GM06990 (cell line): ENCODE measurements around the gene FGF7.

Source experiments
- DNase-seq: peaks from one replicate; pipeline ENCODE4 v3.0.0-alpha.2; 2011; ENCODE audit not compliant: insufficient read length; ENCODE audit errors: extremely low read depth
- H3K27me3 ChIP-seq: replicated peaks from 2 replicates; pipeline ENCODE4 v1.6.0; 2011; ENCODE audit warnings: low read length; ENCODE audit not compliant: control insufficient read depth, insufficient read depth
- H3K36me3 ChIP-seq: 2 replicates; pipeline ENCODE4 v1.5.1; 2011; ENCODE audit warnings: low read length; ENCODE audit not compliant: control insufficient read depth, insufficient read depth
- H3K4me3 ChIP-seq: replicated peaks from 2 replicates; pipeline ENCODE4 v1.5.1; 2011; ENCODE audit warnings: low read depth, mild to moderate bottlenecking, control low read depth, low read length
- TF ChIP-seq, protein P1 (sequence below): IDR thresholded peaks from 2 replicates; pipeline ENCODE4 v1.5.1; 2011; ENCODE audit warnings: low read length, control low read depth, mild to moderate bottlenecking, inconsistent platforms; ENCODE audit not compliant: insufficient read depth, poor library complexity, severe bottlenecking

Gene FGF7

DNA sequence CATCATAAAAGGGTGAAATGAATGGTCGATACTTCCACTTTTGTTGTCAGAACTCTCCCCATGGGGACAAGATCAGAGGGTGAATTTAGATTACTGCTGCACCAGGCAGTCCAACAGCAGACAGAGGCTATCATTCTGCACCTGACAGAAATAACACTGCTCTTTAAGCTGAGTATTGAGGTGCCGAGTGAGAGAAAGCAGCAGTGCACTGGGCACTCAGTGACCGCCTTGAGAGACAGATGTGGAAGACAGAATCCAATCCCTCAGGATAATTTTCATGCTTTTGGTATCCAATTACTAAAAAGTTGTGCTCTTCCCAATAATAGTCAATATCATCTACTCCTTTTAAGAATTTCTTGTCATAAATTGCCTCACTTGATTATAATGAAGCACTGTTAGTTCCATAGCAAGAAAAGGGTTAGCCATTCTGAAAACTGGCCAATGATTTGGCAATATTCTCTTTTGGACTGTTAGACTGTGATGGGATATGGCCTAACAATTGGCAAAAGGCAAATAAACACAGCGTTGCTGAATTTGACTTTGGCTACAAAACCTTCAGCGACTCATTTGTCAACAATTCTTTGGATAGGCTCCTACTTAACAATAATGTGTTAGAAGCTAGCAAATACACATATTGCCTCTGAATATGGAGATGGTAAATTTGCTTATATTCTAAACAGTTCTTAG lies 5.5 kb downstream of the FGF7 start:
- Histone ChIP-seq H3K36me3 (no peaks in the 10 kb centered on the region), H3K4me3 (no peak overlapping the region), H3K27me3 (no peaks in the 10 kb centered on the region)
- DNase-seq, result no peak
- TF ChIP-seq, protein P1, sequence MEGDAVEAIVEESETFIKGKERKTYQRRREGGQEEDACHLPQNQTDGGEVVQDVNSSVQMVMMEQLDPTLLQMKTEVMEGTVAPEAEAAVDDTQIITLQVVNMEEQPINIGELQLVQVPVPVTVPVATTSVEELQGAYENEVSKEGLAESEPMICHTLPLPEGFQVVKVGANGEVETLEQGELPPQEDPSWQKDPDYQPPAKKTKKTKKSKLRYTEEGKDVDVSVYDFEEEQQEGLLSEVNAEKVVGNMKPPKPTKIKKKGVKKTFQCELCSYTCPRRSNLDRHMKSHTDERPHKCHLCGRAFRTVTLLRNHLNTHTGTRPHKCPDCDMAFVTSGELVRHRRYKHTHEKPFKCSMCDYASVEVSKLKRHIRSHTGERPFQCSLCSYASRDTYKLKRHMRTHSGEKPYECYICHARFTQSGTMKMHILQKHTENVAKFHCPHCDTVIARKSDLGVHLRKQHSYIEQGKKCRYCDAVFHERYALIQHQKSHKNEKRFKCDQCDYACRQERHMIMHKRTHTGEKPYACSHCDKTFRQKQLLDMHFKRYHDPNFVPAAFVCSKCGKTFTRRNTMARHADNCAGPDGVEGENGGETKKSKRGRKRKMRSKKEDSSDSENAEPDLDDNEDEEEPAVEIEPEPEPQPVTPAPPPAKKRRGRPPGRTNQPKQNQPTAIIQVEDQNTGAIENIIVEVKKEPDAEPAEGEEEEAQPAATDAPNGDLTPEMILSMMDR, result no peak

DNA sequence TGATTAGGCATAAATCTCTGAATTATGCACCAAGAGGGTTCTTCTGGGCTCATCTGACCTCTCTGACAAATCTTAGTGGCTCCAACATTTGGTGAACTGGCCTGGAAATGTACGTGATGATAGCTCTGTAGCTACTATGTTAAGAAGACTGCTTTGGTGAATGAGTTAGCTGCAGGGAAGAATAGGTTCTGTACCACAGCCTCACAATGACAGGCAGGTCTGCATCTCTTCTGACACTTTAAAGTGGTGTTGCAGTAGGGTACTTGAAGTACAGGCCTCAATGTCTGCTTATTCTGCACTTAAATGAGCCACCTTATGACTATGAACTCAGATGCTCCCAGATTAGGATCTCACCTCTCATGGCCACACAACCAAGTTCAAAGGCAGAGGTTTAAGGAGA lies 7.0 kb downstream of the FGF7 start:
- H3K27me3 ChIP-seq, result no peaks in the 10 kb centered on the region
- no peaks in the 10 kb centered on the region for H3K36me3 ChIP-seq
- TF ChIP-seq, protein P1, result no peak
- no peak for DNase-seq
- H3K4me3 ChIP-seq, result no peak overlapping the region

DNA sequence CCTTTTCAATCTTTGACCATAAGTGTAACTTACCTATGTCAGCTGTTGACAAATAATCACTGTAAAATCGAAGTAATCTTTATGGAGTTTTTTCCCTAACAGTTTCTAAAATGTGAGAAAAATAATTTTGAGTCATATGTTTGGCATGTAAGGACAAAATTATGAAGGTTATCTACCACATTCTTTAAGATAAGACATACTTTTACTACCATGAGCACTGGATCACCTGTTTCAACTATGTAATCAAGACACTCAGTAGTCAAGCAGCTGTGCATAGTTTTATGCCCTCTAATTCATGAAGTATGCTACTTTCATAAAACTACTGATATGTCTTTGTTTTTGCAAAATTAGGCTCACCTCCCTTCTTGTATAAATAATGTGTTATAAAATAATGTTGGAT lies 12.1 kb downstream of the FGF7 start:
- Histone ChIP-seq H3K4me3 (no peak overlapping the region), H3K27me3 (no peaks in the 10 kb centered on the region), H3K36me3 (no peaks in the 10 kb centered on the region)
- no peak for DNase-seq
- TF ChIP-seq, protein P1, result no peak

DNA sequence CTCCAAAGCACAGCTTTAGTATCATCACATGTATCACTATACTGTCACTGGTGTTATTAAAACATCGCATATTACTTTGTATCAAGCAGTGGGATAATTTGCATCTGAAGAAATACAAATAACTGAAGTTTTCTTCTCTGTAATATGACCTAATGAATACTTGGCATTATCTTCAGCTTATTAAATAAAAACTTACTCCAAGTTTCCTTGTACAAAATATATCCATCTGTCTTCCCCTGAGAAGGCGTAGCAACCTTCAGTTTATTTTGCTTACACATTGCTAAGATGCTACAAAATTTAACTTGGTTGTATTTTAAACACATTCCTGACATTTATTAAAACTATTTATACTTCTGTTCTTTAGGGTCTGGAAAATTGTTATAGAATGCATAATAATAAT lies 13.7 kb downstream of the FGF7 start:
- Histone ChIP-seq H3K4me3 (no peak overlapping the region), H3K27me3 (no peaks in the 10 kb centered on the region), H3K36me3 (no peaks in the 10 kb centered on the region)
- DNase-seq, result no peak
- TF ChIP-seq, protein P1, result no peak

DNA sequence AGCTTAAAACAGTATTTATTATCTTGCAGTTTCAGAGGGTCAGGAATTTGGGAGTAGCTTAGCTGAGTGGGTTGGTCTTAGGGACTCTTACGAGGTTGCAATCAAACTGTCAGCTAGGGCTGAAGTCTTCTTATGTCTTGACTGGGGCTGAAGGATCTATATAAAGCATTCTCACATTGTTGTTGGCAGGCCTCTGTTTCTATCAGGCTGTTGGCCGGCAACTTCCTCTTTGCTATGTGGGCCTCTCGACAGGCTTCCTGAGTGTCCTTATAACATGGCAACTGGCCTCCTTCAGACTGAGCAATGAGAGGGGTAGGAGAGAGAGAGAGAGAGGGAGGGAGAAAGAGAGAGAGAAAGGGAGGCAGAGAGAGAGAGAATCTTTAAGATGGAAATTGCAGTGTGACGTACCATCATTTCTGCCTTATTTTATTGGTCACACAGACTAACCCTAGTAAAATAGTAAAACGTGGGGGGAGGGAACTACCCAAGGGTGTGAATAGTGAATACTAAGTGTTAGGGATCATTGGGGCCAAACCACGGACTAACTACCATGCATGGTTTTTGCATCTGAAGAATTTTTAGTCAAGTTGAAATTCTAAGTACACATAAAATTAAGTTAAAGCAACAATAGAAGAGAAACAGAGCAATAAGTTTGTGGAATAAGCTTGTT lies 16.1 kb downstream of the FGF7 start:
- Histone ChIP-seq H3K4me3 (no peak overlapping the region), H3K36me3 (no peaks in the 10 kb centered on the region), H3K27me3 (no peaks in the 10 kb centered on the region)
- TF ChIP-seq, protein P1, result no peak
- no peak for DNase-seq
